Retinal pigment epithelial cell (primary cell): Measurements from ENCODE around the gene SEC23A.
A peak's percentile ranks its signal among the peaks of the same experiment; 100 is the strongest.
"Not testable (repeated sequence)": the region's sequence is repeated elsewhere in the genome, so short reads cannot be mapped to it uniquely, and the experiment has no call there.

Source experiments
- DNase-seq: peaks from one replicate; pipeline ENCODE4 v3.0.0-alpha.2; 2010; ENCODE audit warnings: low read depth
- H3K4me3 ChIP-seq: 2 replicates; pipeline ENCODE4 v1.5.1; 2011; ENCODE audit warnings: mild to moderate bottlenecking, low read length, control low read depth, moderate library complexity
- TF ChIP-seq, protein P1 (sequence below): conservative IDR thresholded peaks from 2 replicates; pipeline ENCODE4 v1.5.1; 2011; ENCODE audit warnings: low read depth, low read length, control low read depth, inconsistent platforms

The SEC23A gene

DNA sequence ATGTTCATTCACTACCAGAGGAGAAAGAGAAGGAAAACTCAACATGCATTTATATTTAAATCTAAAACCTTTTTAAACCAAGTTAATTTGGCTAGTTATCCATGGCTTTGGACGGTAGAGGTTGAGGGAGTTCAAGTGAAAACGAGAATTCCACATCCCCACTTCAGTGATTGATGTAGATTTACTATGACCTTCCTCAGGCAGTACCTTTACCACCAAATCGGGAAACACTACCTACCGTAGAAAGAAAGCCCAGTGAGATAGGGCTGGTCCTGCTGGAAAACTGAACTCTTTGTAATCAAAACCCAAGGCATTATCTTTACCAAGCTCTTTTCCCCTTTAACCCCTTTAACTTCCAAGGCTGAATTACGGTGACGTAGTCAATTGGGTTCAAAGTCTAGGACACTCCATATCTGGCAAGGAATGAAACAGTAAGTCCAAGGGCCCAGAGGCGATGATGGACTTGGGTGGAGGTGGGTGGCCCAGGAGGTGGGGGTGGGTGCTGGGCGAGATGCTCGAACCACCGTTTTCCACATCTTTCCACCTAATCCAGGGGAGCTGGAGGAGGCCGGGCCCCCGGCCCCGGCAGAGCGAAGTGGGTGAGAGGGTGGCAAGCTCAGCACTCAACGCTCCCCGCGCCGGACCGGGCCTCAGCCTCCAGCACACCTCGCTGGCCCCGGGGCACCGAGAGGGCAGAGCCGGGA, 618 bp downstream of the SEC23A start:
- peak overlapping the region; percentile 87 for H3K4me3 ChIP-seq
- TF ChIP-seq, protein P1, sequence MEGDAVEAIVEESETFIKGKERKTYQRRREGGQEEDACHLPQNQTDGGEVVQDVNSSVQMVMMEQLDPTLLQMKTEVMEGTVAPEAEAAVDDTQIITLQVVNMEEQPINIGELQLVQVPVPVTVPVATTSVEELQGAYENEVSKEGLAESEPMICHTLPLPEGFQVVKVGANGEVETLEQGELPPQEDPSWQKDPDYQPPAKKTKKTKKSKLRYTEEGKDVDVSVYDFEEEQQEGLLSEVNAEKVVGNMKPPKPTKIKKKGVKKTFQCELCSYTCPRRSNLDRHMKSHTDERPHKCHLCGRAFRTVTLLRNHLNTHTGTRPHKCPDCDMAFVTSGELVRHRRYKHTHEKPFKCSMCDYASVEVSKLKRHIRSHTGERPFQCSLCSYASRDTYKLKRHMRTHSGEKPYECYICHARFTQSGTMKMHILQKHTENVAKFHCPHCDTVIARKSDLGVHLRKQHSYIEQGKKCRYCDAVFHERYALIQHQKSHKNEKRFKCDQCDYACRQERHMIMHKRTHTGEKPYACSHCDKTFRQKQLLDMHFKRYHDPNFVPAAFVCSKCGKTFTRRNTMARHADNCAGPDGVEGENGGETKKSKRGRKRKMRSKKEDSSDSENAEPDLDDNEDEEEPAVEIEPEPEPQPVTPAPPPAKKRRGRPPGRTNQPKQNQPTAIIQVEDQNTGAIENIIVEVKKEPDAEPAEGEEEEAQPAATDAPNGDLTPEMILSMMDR: no peak
- no peak for DNase-seq

DNA sequence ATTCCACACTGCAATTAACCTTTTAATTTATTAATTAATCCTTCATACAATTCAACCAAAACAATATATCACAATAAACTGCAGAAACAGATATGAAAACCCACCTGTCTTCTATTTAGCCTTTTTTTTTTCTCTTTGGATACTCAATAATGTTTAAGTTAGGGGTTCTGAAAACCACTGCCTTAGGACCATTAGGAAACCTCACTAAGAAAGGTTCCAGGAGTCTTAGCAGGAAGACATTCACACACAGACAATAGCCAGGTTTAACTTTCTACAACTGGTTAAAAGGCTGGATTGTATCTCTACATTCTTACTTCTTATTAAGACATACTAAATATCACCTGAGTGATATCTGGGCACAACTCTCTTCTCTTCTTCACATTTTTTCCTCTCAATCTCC, 3.3 kb downstream of the SEC23A start:
- no peak for DNase-seq
- H3K4me3 ChIP-seq: no peak overlapping the region

DNA sequence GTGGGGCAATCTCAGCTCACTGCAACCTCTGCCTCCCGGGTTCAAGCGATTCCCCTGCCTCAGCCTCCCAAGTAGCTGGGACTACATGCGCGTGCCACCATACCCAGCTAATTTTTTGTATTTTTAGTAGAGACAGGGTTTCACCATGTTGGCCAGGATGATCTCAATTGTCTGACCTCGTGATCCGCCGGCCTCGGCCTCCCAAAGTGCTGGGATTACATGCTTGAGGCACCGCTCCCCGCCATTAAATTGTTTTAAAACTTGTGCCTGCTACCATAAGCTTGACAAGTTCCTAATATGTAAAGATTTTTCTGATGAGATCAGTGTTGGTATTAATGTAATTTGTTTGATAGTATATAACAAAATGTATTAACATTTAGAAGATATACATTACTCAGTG, 3.8 kb downstream of the SEC23A start:
- not testable (repeated sequence) for DNase-seq, H3K4me3 ChIP-seq

More for the DNA sequence above, 3.3 kb downstream of the SEC23A start:
- TF ChIP-seq, protein P1: no peak

DNA sequence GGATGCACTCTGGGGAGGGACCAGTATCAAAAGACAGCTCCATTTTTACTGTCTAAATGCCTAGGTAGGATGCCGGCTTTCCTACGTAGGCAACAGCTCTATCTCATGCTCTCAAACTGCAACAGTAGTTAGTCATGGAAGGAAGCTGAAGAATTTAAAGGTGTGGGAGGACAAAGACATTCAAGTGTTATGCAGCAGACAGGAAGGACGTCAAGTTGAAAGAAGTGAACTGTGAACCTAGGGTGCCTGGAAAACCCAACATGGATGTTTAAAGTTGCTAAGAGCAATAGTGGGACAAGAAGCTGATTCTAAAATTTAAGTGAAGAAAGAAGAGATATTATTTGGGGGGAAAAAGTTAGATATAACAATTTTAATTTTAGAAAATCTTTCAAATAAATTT, 5.9 kb downstream of the SEC23A start:
- TF ChIP-seq, protein P1: no peak
- no peak for DNase-seq
- H3K4me3 ChIP-seq: no peak overlapping the region

DNA sequence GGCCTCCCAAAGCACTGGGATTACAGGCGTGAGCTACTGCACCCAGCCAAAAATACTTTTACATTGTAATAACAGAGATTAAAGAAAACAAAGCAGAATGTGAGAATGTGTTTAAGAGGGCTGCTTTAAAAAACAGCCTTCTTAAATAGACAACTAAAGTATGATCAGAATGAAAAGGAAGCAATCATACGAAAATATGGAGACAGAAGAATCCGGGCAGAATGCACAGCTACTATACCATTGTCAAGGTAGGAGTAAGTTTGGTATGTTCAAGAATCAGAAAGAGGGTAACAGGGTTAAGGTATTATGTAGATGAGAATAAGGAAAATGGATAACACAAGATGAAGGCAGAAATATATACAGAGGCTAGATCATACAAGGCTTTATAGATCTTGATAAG, 8.5 kb downstream of the SEC23A start:
- TF ChIP-seq, protein P1: no peak
- no peak overlapping the region for H3K4me3 ChIP-seq
- DNase-seq: no peak

DNA sequence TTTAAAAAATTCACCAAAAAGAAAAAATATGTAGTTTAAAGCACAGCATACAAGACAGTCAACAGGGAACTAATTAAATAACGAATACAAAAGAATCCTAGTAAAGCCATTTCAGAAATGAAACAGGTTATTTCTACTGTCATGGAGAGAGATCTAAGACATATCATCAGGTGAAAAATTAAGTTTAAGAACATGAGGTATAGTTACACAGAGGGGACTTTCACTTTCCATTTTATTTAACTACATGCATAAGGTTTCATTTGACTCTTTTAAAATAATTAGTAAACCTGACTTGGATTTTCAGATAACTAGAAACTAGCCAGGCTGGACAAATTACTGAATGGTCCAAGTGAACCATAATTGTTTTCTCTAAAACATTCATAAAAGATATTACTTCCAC, 11.3 kb downstream of the SEC23A start:
- no peak overlapping the region for H3K4me3 ChIP-seq
- DNase-seq: no peak
- TF ChIP-seq, protein P1: no peak

DNA sequence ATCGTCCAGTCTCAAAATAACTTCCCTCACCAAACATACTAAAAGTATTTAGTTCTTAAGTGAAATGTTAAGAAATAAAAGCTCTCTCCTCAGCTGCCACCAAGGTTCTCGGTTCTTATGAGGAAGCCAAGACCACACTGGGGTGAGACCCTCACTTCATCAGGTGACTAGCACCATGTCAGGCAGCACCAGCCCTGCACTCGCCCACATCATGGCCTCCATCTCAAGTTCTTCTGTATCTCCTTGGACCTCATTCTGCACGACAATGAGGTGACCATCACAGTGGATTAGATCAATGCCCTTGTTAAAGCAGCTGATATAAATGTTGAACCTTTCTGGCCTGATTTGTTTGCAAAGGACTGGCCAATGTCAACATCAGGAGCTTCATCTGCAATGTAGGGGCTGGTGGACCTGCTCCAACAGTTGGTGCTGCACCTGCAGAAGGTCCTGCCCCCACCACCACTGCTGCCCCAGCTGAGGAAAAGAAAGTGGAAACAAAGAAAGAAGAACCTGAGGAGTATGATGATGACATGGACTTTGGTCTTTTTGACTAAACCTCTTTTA, 12.4 kb downstream of the SEC23A start:
- no peak overlapping the region for H3K4me3 ChIP-seq
- no peak for DNase-seq
- TF ChIP-seq, protein P1: no peak
